Gastrocnemius medialis (tissue), 4 donors: Measurements from ENCODE around the gene BDKRB2. TPM values are rescaled to one million over a fixed set of nuclear protein-coding genes. Genes with fewer than 3 reads are reported as not detected.

Experiments used
- ATAC-seq, 2 donors: fragments of 150-250 bp; one replicate each; pipeline ENCODE4 v1.9.1; 2016
- DNase-seq, 2 donors: peaks; one replicate each; pipeline ENCODE4 v3.0.0-alpha.2; 2019
- H3K27ac ChIP-seq, 4 donors: fragments of 200-600 bp; sonication (generic); 1 replicate in 1 of 4; 2 replicates in 3 of 4; pipeline ENCODE4 v1.5.1; 2016 to 2018; ENCODE audit warnings: mild to moderate bottlenecking in 2 of 4, moderate library complexity in 1 of 4
- H3K27me3 ChIP-seq, 3 donors: fragments of 200-600 bp; sonication (generic) in 2 of 3; 1 replicate in 1 of 3; 2 replicates in 2 of 3; pipeline versions ENCODE4 v1.5.1 to v1.6.0; 2016 to 2019; ENCODE audit warnings: mild to moderate bottlenecking in 1 of 3, moderate library complexity in 1 of 3
- H3K36me3 ChIP-seq, 2 donors: fragments of 200-600 bp; sonication (generic) in 1 of 2; one replicate each; pipeline ENCODE4 v1.5.1; 2017 to 2018
- H3K4me1 ChIP-seq, 2 donors: fragments of 200-600 bp; sonication (generic) in 1 of 2; one replicate each; pipeline ENCODE4 v1.5.1; 2016 to 2017; ENCODE audit warnings: mild to moderate bottlenecking in 2 of 2
- H3K4me3 ChIP-seq, 4 donors: fragments of 200-600 bp; sonication (generic) in 3 of 4; 1 replicate in 1 of 4; 2 replicates in 3 of 4; pipeline ENCODE4 v1.5.1; 2016 to 2019; ENCODE audit warnings: mild to moderate bottlenecking in 2 of 4
- H3K9me3 ChIP-seq, 3 donors: fragments of 200-600 bp; sonication (generic) in 2 of 3; 1 replicate in 1 of 3; 2 replicates in 2 of 3; pipeline ENCODE4 v1.5.1; 2016 to 2019
- CTCF ChIP-seq, 5 experiments: fragments of 450-650 bp in 3 of 5; fragments of 200-600 bp in 2 of 5; sonication (generic) in 2 of 5; IDR thresholded peaks in 4 of 5; conservative IDR thresholded peaks in 1 of 5; 1 replicate in 4 of 5; 2 replicates in 1 of 5; pipeline ENCODE4 v1.5.1; 2016 to 2019; ENCODE audit warnings: antibody characterized with exemption in 5 of 5, mild to moderate bottlenecking in 3 of 5, moderate library complexity in 3 of 5
- POLR2A ChIP-seq, 2 donors: fragments of 450-650 bp; IDR thresholded peaks; one replicate each; pipeline ENCODE4 v1.6.1; 2017; ENCODE audit warnings: antibody characterized with exemption in 2 of 2, mild to moderate bottlenecking in 2 of 2, moderate library complexity in 2 of 2
- in situ Hi-C, 4 donors: fragments of 200-750 bp; cut with MboI; loops; one replicate each; pipeline versions ENCODE4 v1.15.0 to v1.8.0; 2017; ENCODE audit warnings: low sequenced_read_pairs in 4 of 4
- intact Hi-C: fragments of 100-400 bp; cut with DNase I; formaldehyde crosslinking; loops from one replicate; pipeline ENCODE4 v1.15.1; 2023; ENCODE audit warnings: low total_unique reads
- total RNA-seq, 4 donors: library from RNA; depleted of rRNA; stranded (reverse); fragments of >200 nt; gene quantifications; one replicate each; pipeline versions ENCODE4 v1.1.0 to v1.2.3, GENCODE V29; 2016

BDKRB2 gene
- total RNA-seq, 4 donors from 2014 or later = 0.10 to 1.3 (median 0.89) TPM

GRCh38 chr14:96192975-96193805 lies 11.4 kb upstream of the BDKRB2 start:
- Histone ChIP-seq H3K4me1 (no peaks in the 10 kb centered on the region), H3K27me3 (no peaks in the 10 kb centered on the region), H3K9me3 (no peaks in the 10 kb centered on the region), H3K4me3 (no peak overlapping the region), H3K27ac (no peak overlapping the region), H3K36me3 (no peaks in the 10 kb centered on the region)
- ATAC-seq (no peak), DNase-seq (no peak)
- intact Hi-C loops = no loop called here
- TF ChIP-seq POLR2A (IDR thresholded peaks at IDR 0.05) (no peak), CTCF (IDR thresholded peaks at IDR 0.05 in 4 of 5, conservative IDR thresholded peaks at IDR 0.05 in 1 of 5) (no peak)
- in situ Hi-C loops = no loop called here

- H3K9me3 ChIP-seq = no peaks in the 10 kb centered on the region
- no peak for ATAC-seq
- in situ Hi-C loops (no loop called here), intact Hi-C loops (no loop called here)
- no peak for TF ChIP-seq CTCF (IDR thresholded peaks at IDR 0.05 in 4 of 5, conservative IDR thresholded peaks at IDR 0.05 in 1 of 5)
- no peak for TF ChIP-seq POLR2A (IDR thresholded peaks at IDR 0.05)
- no peak overlapping the region for H3K27ac ChIP-seq
- no peaks in the 10 kb centered on the region for H3K27me3 ChIP-seq
- no peaks in the 10 kb centered on the region for H3K36me3 ChIP-seq
- H3K4me1 ChIP-seq = no peaks in the 10 kb centered on the region
- H3K4me3 ChIP-seq = no peak overlapping the region
- DNase-seq = no peak
These were observed 10.4 kb upstream of the BDKRB2 start for GRCh38 chr14:96194262-96194656.

- H3K27ac ChIP-seq = no peak overlapping the region
- no peaks in the 10 kb centered on the region for H3K4me1 ChIP-seq
- H3K36me3 ChIP-seq = no peaks in the 10 kb centered on the region
- H3K27me3 ChIP-seq = no peaks in the 10 kb centered on the region
- ATAC-seq (no peak), DNase-seq (no peak)
- intact Hi-C loops (no loop called here), in situ Hi-C loops (no loop called here)
- H3K4me3 ChIP-seq = no peak overlapping the region
- no peaks in the 10 kb centered on the region for H3K9me3 ChIP-seq
- TF ChIP-seq POLR2A (IDR thresholded peaks at IDR 0.05) (no peak), CTCF (IDR thresholded peaks at IDR 0.05 in 4 of 5, conservative IDR thresholded peaks at IDR 0.05 in 1 of 5) (no peak)
These were observed 9.8 kb upstream of the BDKRB2 start for GRCh38 chr14:96194657-96195431.

GRCh38 chr14:96195441-96196081 lies 9.1 kb upstream of the BDKRB2 start:
- H3K4me3 ChIP-seq = no peak overlapping the region
- no peak for ATAC-seq

More at GRCh38 chr14:96195441-96196081, 9.1 kb upstream of the BDKRB2 start:
- Histone ChIP-seq H3K4me1 (no peaks in the 10 kb centered on the region), H3K9me3 (no peaks in the 10 kb centered on the region), H3K27ac (no peak overlapping the region), H3K27me3 (no peaks in the 10 kb centered on the region), H3K36me3 (no peaks in the 10 kb centered on the region)
- in situ Hi-C loops (no loop called here), intact Hi-C loops (no loop called here)
- no peak for DNase-seq
- no peak for TF ChIP-seq POLR2A (IDR thresholded peaks at IDR 0.05)
- TF ChIP-seq CTCF (IDR thresholded peaks at IDR 0.05 in 4 of 5, conservative IDR thresholded peaks at IDR 0.05 in 1 of 5) = no peak
